Gastrocnemius medialis (tissue), 4 donors: Measurements from ENCODE around the gene SNTN. TPM values are rescaled to one million over a fixed set of nuclear protein-coding genes. Genes with fewer than 3 reads are reported as not detected.

Source experiments
- ATAC-seq, 2 donors: fragments of 150-250 bp; one replicate each; pipeline ENCODE4 v1.9.1; 2016
- DNase-seq, 2 donors: peaks; one replicate each; pipeline ENCODE4 v3.0.0-alpha.2; 2019
- H3K27ac ChIP-seq, 4 donors: fragments of 200-600 bp; sonication (generic); 1 replicate in 1 of 4; 2 replicates in 3 of 4; pipeline ENCODE4 v1.5.1; 2016 to 2018; ENCODE audit warnings: mild to moderate bottlenecking in 2 of 4, moderate library complexity in 1 of 4
- H3K27me3 ChIP-seq, 3 donors: fragments of 200-600 bp; sonication (generic) in 2 of 3; 1 replicate in 1 of 3; 2 replicates in 2 of 3; pipeline versions ENCODE4 v1.5.1 to v1.6.0; 2016 to 2019; ENCODE audit warnings: mild to moderate bottlenecking in 1 of 3, moderate library complexity in 1 of 3
- H3K36me3 ChIP-seq, 2 donors: fragments of 200-600 bp; sonication (generic) in 1 of 2; one replicate each; pipeline ENCODE4 v1.5.1; 2017 to 2018
- H3K4me1 ChIP-seq, 2 donors: fragments of 200-600 bp; sonication (generic) in 1 of 2; one replicate each; pipeline ENCODE4 v1.5.1; 2016 to 2017; ENCODE audit warnings: mild to moderate bottlenecking in 2 of 2
- H3K4me3 ChIP-seq, 4 donors: fragments of 200-600 bp; sonication (generic) in 3 of 4; 1 replicate in 1 of 4; 2 replicates in 3 of 4; pipeline ENCODE4 v1.5.1; 2016 to 2019; ENCODE audit warnings: mild to moderate bottlenecking in 2 of 4
- H3K9me3 ChIP-seq, 3 donors: fragments of 200-600 bp; sonication (generic) in 2 of 3; 1 replicate in 1 of 3; 2 replicates in 2 of 3; pipeline ENCODE4 v1.5.1; 2016 to 2019
- CTCF ChIP-seq, 5 experiments: fragments of 450-650 bp in 3 of 5; fragments of 200-600 bp in 2 of 5; sonication (generic) in 2 of 5; IDR thresholded peaks in 4 of 5; conservative IDR thresholded peaks in 1 of 5; 1 replicate in 4 of 5; 2 replicates in 1 of 5; pipeline ENCODE4 v1.5.1; 2016 to 2019; ENCODE audit warnings: antibody characterized with exemption in 5 of 5, mild to moderate bottlenecking in 3 of 5, moderate library complexity in 3 of 5
- POLR2A ChIP-seq, 2 donors: fragments of 450-650 bp; IDR thresholded peaks; one replicate each; pipeline ENCODE4 v1.6.1; 2017; ENCODE audit warnings: antibody characterized with exemption in 2 of 2, mild to moderate bottlenecking in 2 of 2, moderate library complexity in 2 of 2
- in situ Hi-C, 4 donors: fragments of 200-750 bp; cut with MboI; loops; one replicate each; pipeline versions ENCODE4 v1.15.0 to v1.8.0; 2017; ENCODE audit warnings: low sequenced_read_pairs in 4 of 4
- intact Hi-C: fragments of 100-400 bp; cut with DNase I; formaldehyde crosslinking; loops from one replicate; pipeline ENCODE4 v1.15.1; 2023; ENCODE audit warnings: low total_unique reads
- total RNA-seq, 4 donors: library from RNA; depleted of rRNA; stranded (reverse); fragments of >200 nt; gene quantifications; one replicate each; pipeline versions ENCODE4 v1.1.0 to v1.2.3, GENCODE V29; 2016

SNTN gene
- total RNA-seq, 4 donors from 2014 or later = not detected

DNA sequence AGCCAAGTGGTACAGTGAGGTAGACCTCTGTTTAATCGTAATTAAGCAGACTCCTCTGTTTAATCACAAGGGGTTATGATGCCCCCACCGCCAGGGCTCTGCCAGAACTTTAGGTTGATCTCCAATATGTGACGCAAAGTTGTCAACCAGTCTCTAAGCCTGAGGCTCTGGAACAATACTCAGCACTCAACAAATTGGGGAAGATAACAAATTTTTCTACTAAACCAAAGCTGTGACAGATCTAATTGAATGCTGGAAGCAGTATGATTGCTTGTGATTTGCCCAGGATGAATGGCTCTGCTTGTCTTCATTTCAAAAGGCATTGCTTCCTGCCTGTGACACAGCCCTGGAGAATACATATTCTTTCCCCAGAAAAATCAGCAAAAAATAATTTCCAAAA, 57.1 kb downstream of the SNTN start:
- H3K4me1 ChIP-seq = no peaks in the 10 kb centered on the region
- H3K4me3 ChIP-seq = no peak overlapping the region
- H3K27me3 ChIP-seq = no peaks in the 10 kb centered on the region
- H3K9me3 ChIP-seq = no peaks in the 10 kb centered on the region
- TF ChIP-seq POLR2A (IDR thresholded peaks at IDR 0.05) = no peak
- no peak for TF ChIP-seq CTCF (IDR thresholded peaks at IDR 0.05 in 4 of 5, conservative IDR thresholded peaks at IDR 0.05 in 1 of 5)
- in situ Hi-C loops = no loop called here
- H3K27ac ChIP-seq = no peak overlapping the region
- intact Hi-C loops = no loop called here
- no peaks in the 10 kb centered on the region for H3K36me3 ChIP-seq
- DNase-seq (no peak), ATAC-seq (no peak)

Other genes starting within 250 kb of the SNTN start
- not detected for gene C3orf49, start 166.6 kb downstream of the SNTN start, total RNA-seq
- gene THOC7, start 211.1 kb downstream of the SNTN start, total RNA-seq = 10 to 100 TPM; 52.0 to 74.8 (median 67.6) TPM
- 10 to 100 TPM; 14.5 to 27.4 (median 23.7) TPM for gene ATXN7, start 211.2 kb downstream of the SNTN start, total RNA-seq